AG08395 (cell line): Measurements from ENCODE around the gene BRD2.
"Not testable (repeated sequence)": the region's sequence is repeated elsewhere in the genome, so short reads cannot be mapped to it uniquely, and the experiment has no call there.

Source experiments
- DNase-seq: peaks from one replicate; pipeline ENCODE4 v3.0.0; 2012; ENCODE audit warnings: mixed read lengths, low spot score

BRD2 gene

GRCh38 chr6:32968093-32968866, at the start of gene BRD2:
Gene BRD2 (plus strand): TSS chr6:32968594. CDS start chr6:32972899, 4,305 bp downstream.
- DNase-seq: peak; percentile 96

GRCh38 chr6:32920715-32921114, 47.7 kb upstream of the BRD2 start:
- DNase-seq: no peak

GRCh38 chr6:32922083-32922482, 46.3 kb upstream of the BRD2 start:
- no peak for DNase-seq

GRCh38 chr6:32931211-32931610, 37.2 kb upstream of the BRD2 start:
- DNase-seq: no peak

- DNase-seq: peak; percentile 33
These were observed 36.1 kb upstream of the BRD2 start for GRCh38 chr6:32932132-32932868.

GRCh38 chr6:32933661-32934085, 34.7 kb upstream of the BRD2 start:
- peak; percentile 89 for DNase-seq

GRCh38 chr6:32935551-32936238, 32.7 kb upstream of the BRD2 start:
- DNase-seq: no peak

GRCh38 chr6:32936239-32937152, 31.9 kb upstream of the BRD2 start:
- DNase-seq: no peak

GRCh38 chr6:32937230-32937633, 31.2 kb upstream of the BRD2 start:
- no peak for DNase-seq

- no peak for DNase-seq
These were observed 29.9 kb upstream of the BRD2 start for GRCh38 chr6:32938494-32938893.

- DNase-seq: peak; percentile 93
These were observed 27.7 kb upstream of the BRD2 start, which contains the start of gene HLA-DMB for GRCh38 chr6:32940656-32941213. Gene HLA-DMB (minus strand): TSS chr6:32941028. CDS start chr6:32940807, 221 bp downstream.

- no peak for DNase-seq
These were observed 27.1 kb upstream of the BRD2 start for GRCh38 chr6:32941214-32941768.

GRCh38 chr6:32942555-32943123, 25.8 kb upstream of the BRD2 start:
- DNase-seq: not testable (repeated sequence)

GRCh38 chr6:32943864-32944649, 24.3 kb upstream of the BRD2 start:
- DNase-seq: no peak

GRCh38 chr6:32945108-32945760, 23.2 kb upstream of the BRD2 start:
- DNase-seq: no peak

GRCh38 chr6:32945953-32946352, 22.4 kb upstream of the BRD2 start:
- DNase-seq: no peak

- no peak for DNase-seq
These were observed 21.5 kb upstream of the BRD2 start for GRCh38 chr6:32946893-32947292.

- peak; percentile 37 for DNase-seq
These were observed 20.6 kb upstream of the BRD2 start for GRCh38 chr6:32947552-32948465.
